MG63 (cell line): ENCODE measurements around the gene GSK3B. TPM values are rescaled to one million over a fixed set of nuclear protein-coding genes. Genes with fewer than 3 reads are reported as not detected.
"Not testable (repeated sequence)": the region's sequence is repeated elsewhere in the genome, so short reads cannot be mapped to it uniquely, and the experiment has no call there.

Source experiments
- DNase-seq: peaks from one replicate; pipeline ENCODE4 v3.0.0-alpha.2; 2020
- H3K27me3 ChIP-seq: fragments of 250-450 bp; sonication (Bioruptor Pico); 2 replicates; pipeline ENCODE4 v1.5.1; 2020; ENCODE audit warnings: mild to moderate bottlenecking, moderate library complexity
- H3K36me3 ChIP-seq: fragments of 250-450 bp; sonication (Bioruptor Pico); 2 replicates; pipeline ENCODE4 v1.5.1; 2020; ENCODE audit warnings: mild to moderate bottlenecking, moderate library complexity
- H3K4me3 ChIP-seq: fragments of 250-450 bp; sonication (Bioruptor Pico); 2 replicates; pipeline ENCODE4 v1.5.1; 2020; ENCODE audit warnings: mild to moderate bottlenecking, moderate library complexity
- H3K9me3 ChIP-seq: fragments of 250-450 bp; sonication (Bioruptor Pico); 2 replicates; pipeline ENCODE4 v1.5.1; 2020; ENCODE audit warnings: mild to moderate bottlenecking, moderate library complexity
- total RNA-seq: library from RNA; depleted of rRNA; stranded (reverse); fragments of >200 nt; shearing (Covaris generic); gene quantifications from 2 replicates; pipeline ENCODE4 v1.2.3, GENCODE V29; 2014; ENCODE audit warnings: low replicate concordance

The GSK3B gene
- total RNA-seq, 1 experiment from 2014 or later = 22.2 TPM

DNA sequence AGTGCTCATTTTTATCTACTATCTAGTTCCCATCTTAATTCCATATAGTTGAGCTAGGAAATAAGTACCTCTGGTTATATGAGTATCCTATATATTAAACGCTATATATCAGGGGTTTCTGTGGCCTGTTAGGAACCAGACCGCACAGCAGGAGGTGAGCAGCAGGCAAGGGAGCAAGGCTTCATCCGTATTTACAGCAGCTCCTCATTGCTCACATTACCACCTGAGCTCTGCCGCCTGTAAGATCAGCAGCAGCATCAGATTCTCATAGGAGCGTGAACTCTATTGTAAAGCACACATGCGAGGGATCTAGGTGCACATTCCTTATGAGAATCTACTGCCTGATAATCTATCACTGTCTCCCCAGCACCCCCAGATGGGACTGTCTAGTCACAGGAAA lies 23.0 kb downstream of the GSK3B start:
- no peaks in the 10 kb centered on the region for H3K9me3 ChIP-seq
- no peaks in the 10 kb centered on the region for H3K27me3 ChIP-seq
- DNase-seq = no peak
- no peak overlapping the region for H3K4me3 ChIP-seq
- peaks cover 4% of the 10 kb centered on the region; the same call in 1 of the 2 replicates for H3K36me3 ChIP-seq

DNA sequence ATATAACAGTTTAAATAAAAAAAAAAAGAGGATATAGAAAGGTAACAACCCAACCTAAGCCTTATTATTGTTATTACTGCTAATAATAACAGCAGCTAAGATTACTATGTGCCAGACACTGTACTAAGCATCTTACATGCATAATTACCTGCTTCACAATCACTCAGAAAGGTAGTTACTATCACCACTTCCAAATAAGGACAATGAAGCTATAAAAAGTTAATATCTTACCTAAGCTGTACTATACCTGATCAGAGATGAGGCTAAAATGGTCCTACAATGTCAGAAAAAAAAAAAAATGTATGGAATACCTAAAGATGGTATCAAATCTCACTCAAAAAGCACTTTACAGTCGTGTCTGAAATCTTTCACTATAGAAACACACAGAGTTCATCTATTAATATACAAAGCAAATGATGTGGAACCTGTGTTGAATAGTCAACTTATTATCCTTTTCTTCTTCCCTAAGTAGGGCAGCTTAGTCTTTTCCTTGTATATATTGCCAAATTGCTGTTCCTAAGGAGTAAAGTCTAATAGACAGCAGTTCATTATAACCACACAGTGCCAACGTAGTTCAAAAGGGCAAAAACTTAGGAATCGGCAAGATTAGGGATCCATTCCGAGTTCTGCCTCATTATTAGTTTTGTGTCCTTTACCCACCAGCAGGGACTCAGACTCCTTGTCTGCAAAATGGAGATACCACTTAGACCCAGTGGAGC lies 23.8 kb downstream of the GSK3B start:
- no peak for DNase-seq
- Histone ChIP-seq H3K36me3 (peaks cover 4% of the 10 kb centered on the region; the same call in 1 of the 2 replicates), H3K4me3 (no peak overlapping the region), H3K9me3 (no peaks in the 10 kb centered on the region), H3K27me3 (no peaks in the 10 kb centered on the region)

DNA sequence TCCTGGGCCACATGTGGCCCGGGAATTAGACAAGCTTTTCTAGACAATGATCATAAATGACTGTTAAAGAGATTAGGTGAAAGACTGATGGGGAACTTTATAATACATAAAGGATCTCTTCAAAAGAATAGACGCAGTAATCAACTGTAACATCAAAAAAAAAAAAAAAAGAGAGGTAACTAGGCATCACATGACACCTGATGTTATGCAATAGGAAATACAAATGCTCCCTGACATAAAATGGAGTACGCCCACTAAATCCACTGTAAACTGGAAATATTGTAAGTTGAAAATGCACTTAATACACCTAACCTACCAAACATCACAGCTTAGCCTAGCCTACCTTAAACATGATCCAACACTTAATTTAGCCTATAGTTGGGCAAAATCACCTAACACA lies 27.2 kb downstream of the GSK3B start:
- DNase-seq = no peak
- no peaks in the 10 kb centered on the region for H3K27me3 ChIP-seq
- no peaks in the 10 kb centered on the region for H3K9me3 ChIP-seq
- H3K36me3 ChIP-seq = peaks cover 4% of the 10 kb centered on the region; the same call in 1 of the 2 replicates
- no peak overlapping the region for H3K4me3 ChIP-seq

DNA sequence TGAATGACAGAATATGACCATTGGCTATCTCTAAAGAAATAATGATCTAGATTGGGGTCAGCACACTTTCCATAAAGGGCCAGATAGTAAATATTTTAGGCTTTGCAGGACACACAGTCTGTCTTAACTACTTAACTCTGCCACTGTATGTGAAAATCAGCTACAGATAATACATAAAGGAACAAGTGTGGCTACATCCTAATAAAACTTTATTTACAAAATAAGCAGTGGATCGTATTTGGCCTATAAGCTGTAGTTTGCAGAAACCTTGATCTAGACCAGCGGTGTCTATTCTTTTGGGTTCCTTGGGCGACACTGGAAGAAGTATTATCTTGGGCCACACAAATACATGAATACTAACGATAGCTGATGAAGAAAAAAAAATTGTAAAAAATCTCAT lies 27.6 kb downstream of the GSK3B start:
- Histone ChIP-seq H3K4me3 (no peak overlapping the region), H3K36me3 (peaks cover 4% of the 10 kb centered on the region; the same call in 1 of the 2 replicates), H3K27me3 (no peaks in the 10 kb centered on the region), H3K9me3 (no peaks in the 10 kb centered on the region)
- DNase-seq = no peak

DNA sequence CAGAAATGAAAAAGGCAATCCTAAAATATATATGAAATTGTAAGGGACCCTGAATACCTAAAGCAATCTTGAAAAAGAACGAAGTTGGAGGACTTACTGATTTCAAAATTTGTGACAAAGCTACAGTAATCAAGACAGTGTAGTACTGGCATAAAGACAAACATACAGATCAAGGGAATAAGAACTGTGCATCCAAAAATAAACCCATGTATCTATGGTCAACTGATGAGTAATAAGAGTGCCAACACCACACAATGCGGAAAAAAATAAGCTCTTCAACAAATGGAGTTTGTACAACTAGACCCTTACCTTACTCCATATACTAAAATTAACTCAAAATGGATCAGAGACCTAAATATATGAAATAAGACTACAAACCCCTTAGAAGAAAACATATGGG lies 29.6 kb downstream of the GSK3B start:
- H3K9me3 ChIP-seq = no peaks in the 10 kb centered on the region
- DNase-seq = no peak

DNA sequence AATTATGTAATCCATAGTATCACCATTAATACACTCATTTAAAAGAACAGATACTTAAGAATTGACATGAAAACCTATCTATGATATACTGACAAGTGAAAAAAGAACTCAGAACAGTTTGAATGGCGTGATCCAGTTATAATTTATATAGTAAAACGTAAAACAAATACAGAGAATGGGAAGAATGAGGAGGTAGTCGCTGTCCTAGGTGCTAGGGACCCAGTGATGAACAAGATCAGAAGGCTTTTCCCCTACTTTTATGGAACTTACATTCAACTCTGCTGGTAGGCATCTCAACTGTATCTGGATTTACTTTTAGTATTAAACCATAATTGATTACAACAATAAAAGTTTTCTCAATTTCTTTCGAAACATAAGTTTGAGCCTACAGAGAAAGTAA lies 31.8 kb downstream of the GSK3B start:
- DNase-seq = no peak
- peaks cover under 1% of the 10 kb centered on the region; the same call in 1 of the 2 replicates for H3K36me3 ChIP-seq
- H3K9me3 ChIP-seq = no peaks in the 10 kb centered on the region
- no peaks in the 10 kb centered on the region for H3K27me3 ChIP-seq
- no peak overlapping the region for H3K4me3 ChIP-seq

More for the DNA sequence above, 29.6 kb downstream of the GSK3B start:
- no peaks in the 10 kb centered on the region for H3K27me3 ChIP-seq
- H3K36me3 ChIP-seq = peaks cover 4% of the 10 kb centered on the region; the same call in 1 of the 2 replicates
- H3K4me3 ChIP-seq = no peak overlapping the region

DNA sequence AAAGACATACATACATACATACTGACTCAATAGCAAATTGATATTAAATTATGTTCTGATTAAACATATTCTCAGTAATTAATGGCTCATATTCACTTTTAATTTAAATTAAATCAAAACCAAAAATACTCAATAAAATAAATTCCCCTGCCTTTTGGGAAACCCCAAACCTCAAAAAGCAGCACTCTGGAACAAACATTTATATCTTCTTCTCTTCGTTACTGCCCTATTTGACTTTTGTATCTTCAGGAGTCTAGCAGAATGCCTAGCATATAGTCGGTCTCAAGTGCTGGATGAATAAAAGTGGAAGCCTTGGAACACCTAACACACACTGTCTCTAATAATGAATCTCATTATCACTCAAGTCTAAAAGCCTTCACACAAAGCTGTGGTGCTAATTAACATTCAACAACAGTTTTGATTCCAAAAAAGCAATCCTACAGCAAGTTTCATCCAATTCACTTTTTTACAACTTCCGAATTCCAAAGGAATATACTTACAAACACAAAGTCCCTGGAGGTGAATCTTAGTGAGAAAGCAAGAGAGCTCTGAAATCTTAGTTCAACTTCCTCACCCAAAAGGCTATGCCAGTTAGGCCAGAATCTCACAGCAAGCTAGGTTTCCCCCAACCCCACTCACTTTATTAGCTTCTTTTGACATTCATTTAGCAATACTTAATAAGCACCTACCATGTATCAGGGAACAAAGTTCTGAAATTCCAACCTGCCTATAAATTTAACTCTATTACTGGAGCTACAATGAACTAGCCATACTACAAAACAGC lies 35.0 kb downstream of the GSK3B start:
- Histone ChIP-seq H3K27me3 (no peaks in the 10 kb centered on the region), H3K4me3 (no peak overlapping the region), H3K36me3 (peaks cover 9% of the 10 kb centered on the region; the same call in 1 of the 2 replicates), H3K9me3 (peaks cover 5% of the 10 kb centered on the region; the same call in 1 of the 2 replicates)
- no peak for DNase-seq

DNA sequence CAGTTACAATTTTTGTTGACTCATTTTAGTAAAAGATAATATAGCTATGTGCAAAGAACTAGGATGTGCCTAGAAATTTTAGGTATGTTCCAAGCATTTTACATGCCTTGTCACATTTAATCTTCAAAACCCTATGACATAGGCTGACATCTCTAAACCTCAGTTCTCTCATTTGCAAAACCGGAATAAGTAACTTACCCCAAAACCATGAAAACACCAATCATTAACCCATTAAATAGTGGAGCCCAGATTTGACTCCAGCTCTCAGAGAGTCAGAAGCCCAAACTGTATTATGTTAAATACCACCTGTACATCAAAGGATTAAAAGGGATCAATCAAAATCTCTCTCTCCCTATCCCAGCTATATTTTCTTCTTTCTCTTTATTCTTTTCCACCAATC lies 36.6 kb downstream of the GSK3B start:
- no peak overlapping the region for H3K4me3 ChIP-seq
- peaks cover 5% of the 10 kb centered on the region; the same call in 1 of the 2 replicates for H3K9me3 ChIP-seq
- no peaks in the 10 kb centered on the region for H3K27me3 ChIP-seq
- no peak for DNase-seq
- peaks cover 17% of the 10 kb centered on the region for H3K36me3 ChIP-seq

DNA sequence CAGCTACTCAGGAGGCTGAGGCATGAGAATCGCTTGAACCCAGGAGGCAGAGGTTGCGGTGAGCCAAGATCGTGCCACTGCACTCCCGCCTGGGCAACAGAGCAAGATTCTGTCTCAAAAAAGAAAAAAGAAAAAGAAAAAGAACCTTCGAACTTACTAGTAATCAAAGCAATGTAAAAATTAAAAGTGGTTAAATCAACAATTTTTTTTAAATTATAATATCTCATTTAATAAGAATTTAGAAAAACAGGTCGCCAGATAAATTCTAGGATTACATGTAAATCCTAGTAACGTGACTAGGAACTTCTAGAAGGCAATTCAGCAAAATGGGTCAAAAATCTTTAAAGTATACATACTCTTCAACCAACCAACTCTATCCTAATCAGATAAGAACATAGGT lies 37.2 kb downstream of the GSK3B start:
- DNase-seq = no peak
- H3K27me3 ChIP-seq = no peaks in the 10 kb centered on the region
- peaks cover 5% of the 10 kb centered on the region; the same call in 1 of the 2 replicates for H3K9me3 ChIP-seq

DNA sequence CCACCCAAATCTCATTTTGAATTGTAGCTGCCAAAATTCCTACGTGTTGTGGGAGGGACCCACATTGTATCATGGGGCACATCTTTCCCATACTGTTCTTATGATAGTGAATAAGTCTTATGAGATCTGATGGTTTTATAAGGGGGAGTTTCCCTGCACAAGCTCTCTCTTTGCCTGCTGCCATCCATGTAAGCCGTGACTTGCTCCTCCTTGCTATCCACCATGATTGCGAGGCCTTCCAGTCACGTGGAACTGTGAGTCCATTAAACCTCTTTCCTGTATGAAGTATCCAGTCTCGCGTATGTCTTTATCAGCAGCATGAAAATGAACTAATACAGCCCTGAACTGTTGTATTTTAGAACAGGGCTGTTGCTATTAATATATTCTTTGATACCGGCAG lies 40.6 kb downstream of the GSK3B start:
- H3K4me3 ChIP-seq, DNase-seq, H3K27me3 ChIP-seq, H3K9me3 ChIP-seq: not testable (repeated sequence)
- H3K36me3 ChIP-seq = peaks cover 17% of the 10 kb centered on the region

More for the DNA sequence above, 37.2 kb downstream of the GSK3B start:
- Histone ChIP-seq H3K36me3 (peaks cover 17% of the 10 kb centered on the region), H3K4me3 (no peak overlapping the region)

DNA sequence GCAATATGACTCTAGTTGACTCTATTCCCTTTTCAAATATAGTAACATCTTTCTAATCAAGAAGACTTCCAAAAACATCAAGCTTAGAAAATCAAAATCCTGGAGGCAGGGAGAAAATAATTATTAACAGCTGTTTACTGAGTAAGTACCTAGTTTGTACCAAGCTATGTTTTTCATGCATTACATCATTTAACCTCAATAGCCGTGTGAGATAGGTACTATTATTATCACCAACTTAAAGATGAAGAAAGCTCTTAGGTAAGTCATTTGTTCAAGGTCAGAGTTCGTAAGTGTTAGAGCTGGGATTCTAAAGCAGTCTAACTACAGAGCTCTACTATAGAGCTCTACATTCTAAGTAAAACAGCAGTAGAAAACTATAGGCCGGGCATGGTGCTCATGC lies 41.6 kb downstream of the GSK3B start:
- Histone ChIP-seq H3K27me3 (no peaks in the 10 kb centered on the region), H3K36me3 (peaks cover 17% of the 10 kb centered on the region), H3K4me3 (no peak overlapping the region), H3K9me3 (peaks cover 5% of the 10 kb centered on the region; the same call in 1 of the 2 replicates)
- DNase-seq = no peak

DNA sequence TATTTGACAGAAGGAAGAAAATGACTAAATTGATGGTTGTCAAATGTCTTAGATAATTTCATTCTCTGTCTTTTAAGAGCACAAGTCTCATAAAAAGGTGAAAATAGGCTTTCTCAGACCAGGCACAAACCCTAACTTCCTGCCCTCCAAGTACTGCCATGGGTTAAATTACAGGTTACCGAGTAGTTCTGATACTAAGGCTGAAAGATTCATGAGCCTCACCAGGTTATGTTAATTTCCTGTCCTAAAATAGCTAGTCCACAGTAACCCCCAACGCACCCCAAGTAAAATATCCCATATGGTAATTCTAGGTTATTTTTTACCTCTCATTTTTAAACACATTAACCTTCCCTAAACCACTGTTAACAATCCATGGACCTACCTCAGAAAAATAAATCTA lies 42.0 kb downstream of the GSK3B start:
- DNase-seq = no peak
- H3K36me3 ChIP-seq = peaks cover 17% of the 10 kb centered on the region

DNA sequence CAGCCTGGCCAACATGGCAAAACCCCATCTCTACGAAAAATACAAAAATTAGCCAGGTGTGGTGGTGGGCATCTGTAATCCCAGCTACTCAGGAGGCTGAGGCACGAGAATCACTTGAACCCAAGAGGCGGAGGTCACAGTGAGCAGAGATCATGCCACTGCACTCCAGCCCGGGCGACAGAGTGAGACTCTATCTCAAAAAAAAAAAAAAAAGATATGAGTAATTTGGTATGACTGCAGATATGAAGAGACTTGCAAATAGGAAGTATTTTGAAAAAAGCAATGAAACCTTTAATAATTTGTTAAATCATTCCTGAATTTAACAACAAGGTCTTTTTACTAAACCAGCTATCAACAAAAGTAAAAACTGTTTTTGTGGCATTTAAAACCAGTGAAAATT lies 42.7 kb downstream of the GSK3B start:
- H3K36me3 ChIP-seq = peaks cover 17% of the 10 kb centered on the region
- H3K4me3 ChIP-seq, H3K9me3 ChIP-seq, DNase-seq, H3K27me3 ChIP-seq: not testable (repeated sequence)

More for the DNA sequence above, 42.0 kb downstream of the GSK3B start:
- Histone ChIP-seq H3K9me3 (peaks cover 5% of the 10 kb centered on the region; the same call in 1 of the 2 replicates), H3K4me3 (no peak overlapping the region), H3K27me3 (no peaks in the 10 kb centered on the region)

DNA sequence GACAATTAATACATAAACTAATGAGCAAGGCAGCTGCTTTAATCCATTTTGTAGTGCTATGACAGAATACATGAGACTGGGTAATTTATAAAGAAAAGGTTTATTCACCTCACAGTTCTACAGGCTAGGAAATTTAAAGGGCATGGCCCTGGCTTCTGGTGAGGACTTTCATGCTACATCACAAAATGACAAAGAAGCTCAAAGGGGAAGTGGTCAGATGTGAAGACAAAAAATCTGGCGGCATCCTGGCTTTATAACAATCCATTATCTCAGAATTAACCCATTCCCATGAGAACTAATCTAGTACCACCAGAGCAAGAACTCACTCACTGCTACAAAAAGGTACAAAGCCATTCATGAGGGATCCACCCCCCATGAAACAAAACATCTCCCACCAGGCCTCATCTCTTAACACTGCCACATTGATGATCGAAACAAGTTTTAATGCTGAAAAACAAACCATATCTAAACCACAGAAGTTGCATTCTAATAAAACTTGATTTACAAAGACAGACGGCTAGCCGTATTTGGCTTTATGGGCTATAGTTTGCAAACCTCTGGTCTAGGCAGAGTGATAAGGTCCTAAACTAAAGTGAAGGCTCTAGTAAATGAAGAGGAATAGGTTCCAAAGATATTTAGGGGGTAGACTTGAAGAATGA lies 44.2 kb downstream of the GSK3B start:
- Histone ChIP-seq H3K27me3 (no peaks in the 10 kb centered on the region), H3K36me3 (peaks cover 14% of the 10 kb centered on the region)
- no peak for DNase-seq

DNA sequence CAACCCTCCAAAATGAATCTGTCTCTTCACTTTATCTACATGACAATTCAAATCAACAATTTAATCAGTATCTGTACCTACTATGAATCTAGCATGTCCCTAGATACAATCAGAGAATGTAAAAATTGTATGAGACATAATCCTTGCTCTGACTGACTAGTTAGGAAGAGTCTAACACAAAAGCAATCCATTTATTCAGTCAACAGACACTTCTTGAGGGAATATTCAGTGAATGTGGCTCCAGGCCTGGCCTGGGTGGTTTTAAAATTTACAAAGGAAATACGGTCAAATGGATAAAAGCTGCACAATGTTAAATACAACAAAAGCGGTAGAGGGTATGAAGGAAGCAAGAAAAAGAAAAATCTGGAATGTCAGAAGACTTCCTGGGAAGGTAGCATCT lies 45.2 kb downstream of the GSK3B start:
- no peak overlapping the region for H3K4me3 ChIP-seq
- H3K36me3 ChIP-seq = peaks cover 12% of the 10 kb centered on the region
- DNase-seq = no peak

More for the DNA sequence above, 44.2 kb downstream of the GSK3B start:
- Histone ChIP-seq H3K4me3 (no peak overlapping the region), H3K9me3 (peaks cover 9% of the 10 kb centered on the region)

DNA sequence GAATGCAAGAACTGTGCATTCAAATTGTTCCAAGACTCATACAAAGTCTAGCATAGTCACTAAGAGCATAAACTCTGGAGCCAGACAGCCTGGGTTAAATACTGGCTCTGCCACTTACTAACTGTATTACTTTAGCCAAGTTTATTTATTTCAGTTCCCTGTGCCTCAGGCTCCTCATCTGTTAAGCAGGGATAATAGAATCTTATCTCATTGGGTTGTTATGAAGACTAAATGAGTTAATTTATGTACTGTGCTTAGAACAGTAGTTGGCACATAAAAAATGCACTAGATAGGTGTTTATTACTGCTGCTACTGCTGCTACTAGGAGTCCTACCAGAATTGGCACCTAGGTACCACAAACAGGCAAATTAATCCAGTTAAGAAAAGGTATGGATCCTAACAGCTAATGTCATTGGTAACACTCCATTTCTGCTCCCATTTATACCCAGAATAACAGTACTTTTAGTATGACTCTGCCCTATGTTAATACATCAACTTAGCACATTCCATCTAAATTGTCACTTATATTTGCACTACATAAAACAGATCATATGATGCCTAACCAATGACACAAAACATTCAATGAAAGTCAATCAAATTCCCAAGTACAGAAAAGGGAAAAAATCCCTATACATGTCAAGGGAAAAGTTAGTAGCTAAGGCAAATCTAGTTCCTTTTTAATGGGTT lies 45.7 kb downstream of the GSK3B start:
- Histone ChIP-seq H3K4me3 (no peak overlapping the region), H3K36me3 (peaks cover 6% of the 10 kb centered on the region; the same call in 1 of the 2 replicates), H3K27me3 (no peaks in the 10 kb centered on the region), H3K9me3 (peaks cover 12% of the 10 kb centered on the region)
- no peak for DNase-seq

More for the DNA sequence above, 45.2 kb downstream of the GSK3B start:
- Histone ChIP-seq H3K27me3 (no peaks in the 10 kb centered on the region), H3K9me3 (peaks cover 12% of the 10 kb centered on the region)
